ENCODE measurements around the gene NUDT9. TPM values are rescaled to one million over a fixed set of nuclear protein-coding genes. Genes with fewer than 3 reads are reported as not detected.
"Not testable (repeated sequence)": the region's sequence is repeated elsewhere in the genome, so short reads cannot be mapped to it uniquely, and the experiment has no call there.

Gene NUDT9
- total and polyA plus RNA-seq, 3 experiments from 2014 or later, result 16.0 to 25.2 (median 18.1) TPM

GRCh38 chr4:87490664-87491369 lies 68.4 kb downstream of the NUDT9 start:
- no peak overlapping the region for H3K4me3 Mint-ChIP-seq
- peaks cover 0 to 4% (median 0%) of the 10 kb centered on the region in 5 donors for H3K9me3 Mint-ChIP-seq
- H3K27me3 ChIP-seq (ENCODE audit: insufficient read depth, low read length, poor library complexity, severe bottlenecking), result no peaks in the 10 kb centered on the region
- no peak overlapping the region for H3K27ac ChIP-seq (ENCODE audit: low read depth, low read length)
- H3K27ac Mint-ChIP-seq, result no peak overlapping the region
- peaks cover 0 to 2% of the 10 kb centered on the region in 2 donors for H3K27me3 Mint-ChIP-seq
- DNase-seq, result no peak
- no peak overlapping the region for H3K4me3 ChIP-seq (ENCODE audit: low read length)
- peaks cover 0 to 7% (median 5%) of the 10 kb centered on the region in 3 donors for H3K4me1 Mint-ChIP-seq
- no peaks in the 10 kb centered on the region for H3K9me3 ChIP-seq (ENCODE audit: low read length)
- POLR2A ChIA-PET, result no interaction called here
- CTCF ChIA-PET, result no interaction called here
- no peaks in the 10 kb centered on the region for H3K36me3 ChIP-seq (ENCODE audit: insufficient read depth, low read length)
- no peaks in the 10 kb centered on the region for H3K4me1 ChIP-seq (ENCODE audit: insufficient read depth, low read length)
- H3K36me3 Mint-ChIP-seq, result peaks cover 0 to 23% (median 0%) of the 10 kb centered on the region in 3 donors

GRCh38 chr4:87491436-87491835 lies 69.1 kb downstream of the NUDT9 start:
- peaks cover 0 to 7% (median 5%) of the 10 kb centered on the region in 3 donors for H3K4me1 Mint-ChIP-seq
- H3K4me1 ChIP-seq (ENCODE audit: insufficient read depth, low read length), result no peaks in the 10 kb centered on the region
- POLR2A ChIA-PET, result no interaction called here
- no peak overlapping the region for H3K27ac ChIP-seq (ENCODE audit: low read depth, low read length)
- CTCF ChIA-PET, result no interaction called here
- peaks cover 0 to 2% (median 0%) of the 10 kb centered on the region in 5 donors for H3K9me3 Mint-ChIP-seq
- no peaks in the 10 kb centered on the region for H3K27me3 ChIP-seq (ENCODE audit: insufficient read depth, low read length, poor library complexity, severe bottlenecking)
- H3K36me3 ChIP-seq (ENCODE audit: insufficient read depth, low read length), result no peaks in the 10 kb centered on the region
- no peak overlapping the region for H3K4me3 Mint-ChIP-seq
- H3K36me3 Mint-ChIP-seq, result peaks cover 0 to 18% (median 0%) of the 10 kb centered on the region in 3 donors
- no peak overlapping the region for H3K4me3 ChIP-seq (ENCODE audit: low read length)
- H3K27ac Mint-ChIP-seq, result no peak overlapping the region
- H3K9me3 ChIP-seq (ENCODE audit: low read length), result no peaks in the 10 kb centered on the region
- DNase-seq, result no peak
- H3K27me3 Mint-ChIP-seq, result peaks cover 0 to 2% of the 10 kb centered on the region in 2 donors

GRCh38 chr4:87491851-87492250 lies 69.5 kb downstream of the NUDT9 start:
- H3K4me1 Mint-ChIP-seq; H3K27me3 ChIP-seq (ENCODE audit: insufficient read depth, low read length, poor library complexity, severe bottlenecking); H3K4me3 ChIP-seq (ENCODE audit: low read length); H3K36me3 ChIP-seq (ENCODE audit: insufficient read depth, low read length); H3K4me3 Mint-ChIP-seq; CTCF ChIA-PET; H3K27ac ChIP-seq (ENCODE audit: low read depth, low read length); H3K27me3 Mint-ChIP-seq; H3K4me1 ChIP-seq (ENCODE audit: insufficient read depth, low read length); POLR2A ChIA-PET; DNase-seq; H3K9me3 Mint-ChIP-seq; H3K9me3 ChIP-seq (ENCODE audit: low read length): not testable (repeated sequence)
- peaks cover 0 to 18% (median 0%) of the 10 kb centered on the region in 3 donors for H3K36me3 Mint-ChIP-seq
- peak overlapping the region in 1 of 8 donors; percentile 34 for H3K27ac Mint-ChIP-seq

- no peaks in the 10 kb centered on the region for H3K4me1 ChIP-seq (ENCODE audit: insufficient read depth, low read length)
- H3K4me1 Mint-ChIP-seq, result peaks cover 0 to 12% (median 8%) of the 10 kb centered on the region in 3 donors
- DNase-seq, result no peak
- no peaks in the 10 kb centered on the region for H3K9me3 ChIP-seq (ENCODE audit: low read length)
- POLR2A ChIA-PET, result no interaction called here
- H3K36me3 ChIP-seq (ENCODE audit: insufficient read depth, low read length), result no peaks in the 10 kb centered on the region
- no peaks in the 10 kb centered on the region for H3K27me3 ChIP-seq (ENCODE audit: insufficient read depth, low read length, poor library complexity, severe bottlenecking)
- peaks cover 0 to under 1% of the 10 kb centered on the region in 2 donors for H3K27me3 Mint-ChIP-seq
- CTCF ChIA-PET, result no interaction called here
- no peak overlapping the region for H3K4me3 Mint-ChIP-seq
- peaks cover 0 to 17% (median 0%) of the 10 kb centered on the region in 3 donors for H3K36me3 Mint-ChIP-seq
- peaks cover 0 to 1% (median 0%) of the 10 kb centered on the region in 5 donors for H3K9me3 Mint-ChIP-seq
- no peak overlapping the region for H3K4me3 ChIP-seq (ENCODE audit: low read length)
- no peak overlapping the region for H3K27ac Mint-ChIP-seq
- H3K27ac ChIP-seq (ENCODE audit: low read depth, low read length), result no peak overlapping the region
Observed at GRCh38 chr4:87493115-87493514, 70.7 kb downstream of the NUDT9 start.

GRCh38 chr4:87497159-87497558 lies 74.8 kb downstream of the NUDT9 start:
- ChIA-PET CTCF (interaction anchor here (0.8 kb wide), 1 partner anchor 1026 kb away, joined by 3 read pairs; the partner anchor contains the start of gene PYURF), POLR2A (no interaction called here)
- peaks cover 9 to 28% (median 24%) of the 10 kb centered on the region in 3 donors for H3K4me1 Mint-ChIP-seq
- H3K36me3 ChIP-seq (ENCODE audit: insufficient read depth, low read length), result no peaks in the 10 kb centered on the region
- peaks cover 0 to 7% (median 0%) of the 10 kb centered on the region in 3 donors for H3K36me3 Mint-ChIP-seq
- no peaks in the 10 kb centered on the region for H3K4me1 ChIP-seq (ENCODE audit: insufficient read depth, low read length)
- H3K27me3 Mint-ChIP-seq, result no peaks in the 10 kb centered on the region
- no peak for DNase-seq
- H3K27ac Mint-ChIP-seq, result no peak overlapping the region
- no peak overlapping the region for H3K27ac ChIP-seq (ENCODE audit: low read depth, low read length)
- H3K9me3 ChIP-seq (ENCODE audit: low read length), result no peaks in the 10 kb centered on the region
- H3K4me3 Mint-ChIP-seq, result no peak overlapping the region
- no peaks in the 10 kb centered on the region for H3K27me3 ChIP-seq (ENCODE audit: insufficient read depth, low read length, poor library complexity, severe bottlenecking)
- no peak overlapping the region for H3K4me3 ChIP-seq (ENCODE audit: low read length)
- H3K9me3 Mint-ChIP-seq, result no peaks in the 10 kb centered on the region

GRCh38 chr4:87497578-87497977 lies 75.2 kb downstream of the NUDT9 start:
- Mint-ChIP-seq H3K27me3 (peaks cover 0 to 2% of the 10 kb centered on the region in 2 donors), H3K4me3 (no peak overlapping the region), H3K27ac (no peak overlapping the region), H3K9me3 (no peaks in the 10 kb centered on the region), H3K36me3 (peaks cover 0 to 7% (median 0%) of the 10 kb centered on the region in 3 donors), H3K4me1 (peaks cover 9 to 28% (median 24%) of the 10 kb centered on the region in 3 donors)
- ChIA-PET CTCF (interaction anchor here (0.8 kb wide), 1 partner anchor 1026 kb away, joined by 3 read pairs; the partner anchor contains the start of gene PYURF), POLR2A (no interaction called here)
- no peak overlapping the region for H3K4me3 ChIP-seq (ENCODE audit: low read length)
- H3K9me3 ChIP-seq (ENCODE audit: low read length), result no peaks in the 10 kb centered on the region
- H3K36me3 ChIP-seq (ENCODE audit: insufficient read depth, low read length), result no peaks in the 10 kb centered on the region
- no peak for DNase-seq
- no peak overlapping the region for H3K27ac ChIP-seq (ENCODE audit: low read depth, low read length)
- no peaks in the 10 kb centered on the region for H3K4me1 ChIP-seq (ENCODE audit: insufficient read depth, low read length)
- no peaks in the 10 kb centered on the region for H3K27me3 ChIP-seq (ENCODE audit: insufficient read depth, low read length, poor library complexity, severe bottlenecking)

- H3K27me3 ChIP-seq (ENCODE audit: insufficient read depth, low read length, poor library complexity, severe bottlenecking), result no peaks in the 10 kb centered on the region
- ChIA-PET CTCF (no interaction called here), POLR2A (no interaction called here)
- Mint-ChIP-seq H3K36me3 (peaks cover 0 to 7% (median 0%) of the 10 kb centered on the region in 3 donors), H3K9me3 (no peaks in the 10 kb centered on the region), H3K27me3 (peaks cover 0 to 2% of the 10 kb centered on the region in 2 donors), H3K4me1 (peaks cover 9 to 28% (median 24%) of the 10 kb centered on the region in 3 donors), H3K4me3 (peak overlapping the region in 6 of 7 donors; percentile 7 to 67 (median 33)), H3K27ac (peak overlapping the region in 2 of 8 donors; percentile 2 to 39)
- DNase-seq, result no peak
- H3K4me1 ChIP-seq (ENCODE audit: insufficient read depth, low read length), result no peaks in the 10 kb centered on the region
- no peak overlapping the region for H3K27ac ChIP-seq (ENCODE audit: low read depth, low read length)
- no peaks in the 10 kb centered on the region for H3K36me3 ChIP-seq (ENCODE audit: insufficient read depth, low read length)
- no peaks in the 10 kb centered on the region for H3K9me3 ChIP-seq (ENCODE audit: low read length)
- no peak overlapping the region for H3K4me3 ChIP-seq (ENCODE audit: low read length)
Observed at GRCh38 chr4:87498446-87498900, 76.1 kb downstream of the NUDT9 start.

- DNase-seq, result no peak
- Histone ChIP-seq H3K27me3 (ENCODE audit: insufficient read depth, low read length, poor library complexity, severe bottlenecking) (no peaks in the 10 kb centered on the region), H3K4me3 (ENCODE audit: low read length) (no peak overlapping the region), H3K4me1 (ENCODE audit: insufficient read depth, low read length) (no peaks in the 10 kb centered on the region), H3K36me3 (ENCODE audit: insufficient read depth, low read length) (no peaks in the 10 kb centered on the region), H3K9me3 (ENCODE audit: low read length) (no peaks in the 10 kb centered on the region), H3K27ac (ENCODE audit: low read depth, low read length) (no peak overlapping the region)
- H3K36me3 Mint-ChIP-seq, result no peaks in the 10 kb centered on the region
- ChIA-PET POLR2A (no interaction called here), CTCF (no interaction called here)
- peak overlapping the region in 1 of 8 donors; percentile 2 for H3K27ac Mint-ChIP-seq
- H3K9me3 Mint-ChIP-seq, result no peaks in the 10 kb centered on the region
- H3K4me3 Mint-ChIP-seq, result peak overlapping the region in 2 of 7 donors; percentile 20 to 52
- H3K4me1 Mint-ChIP-seq, result peaks cover 9 to 28% (median 24%) of the 10 kb centered on the region in 3 donors
- H3K27me3 Mint-ChIP-seq, result peaks cover 0 to 2% of the 10 kb centered on the region in 2 donors
Observed at GRCh38 chr4:87499403-87500091, 77.2 kb downstream of the NUDT9 start.

All from CD8-positive, alpha-beta memory T cell (primary cell).